ENCODE data around the gene NPC2.
A peak's percentile ranks its signal among the peaks of the same experiment; 100 is the strongest.

NPC2 gene

GRCh38 chr14:74462993-74463392, 30.1 kb downstream of the NPC2 start:
- Histone ChIP-seq H4K8ac (ENCODE audit: low read depth, low read length) (no peak overlapping the region), H3K4ac (ENCODE audit: low read depth, low read length) (no peak overlapping the region), H3K36me3 (ENCODE audit: control insufficient read depth, insufficient read depth, low read length) (no peaks in the 10 kb centered on the region), H3K79me2 (ENCODE audit: control insufficient read depth, insufficient read depth, low read length) (no peaks in the 10 kb centered on the region), H3K4me1 (ENCODE audit: control insufficient read depth, low read depth, low read length) (no peaks in the 10 kb centered on the region), H2BK15ac (replicated peaks; ENCODE audit: low read depth) (no peak overlapping the region), H3K79me1 (ENCODE audit: low read length) (no peaks in the 10 kb centered on the region), H2BK120ac (ENCODE audit: low read depth, low read length) (no peak overlapping the region), H3K4me2 (ENCODE audit: low read length) (no peak overlapping the region), H3K56ac (ENCODE audit: low read length) (no peak overlapping the region), H3K4me3 (ENCODE audit: low read length) (no peak overlapping the region), H3K9ac (ENCODE audit: low read length) (no peak overlapping the region), H2BK5ac (ENCODE audit: low read length) (no peak overlapping the region), H2AK5ac (ENCODE audit: low read length) (no peak overlapping the region), H3K27me3 (ENCODE audit: insufficient read depth, low read length, poor library complexity) (no peaks in the 10 kb centered on the region), H3K18ac (ENCODE audit: low read length) (no peak overlapping the region), H4K5ac (ENCODE audit: low read length) (no peak overlapping the region), H3K23ac (ENCODE audit: low read length) (no peak overlapping the region), H3K27ac (ENCODE audit: low read depth, low read length) (no peak overlapping the region)
- DNase-seq: no peak
- no CpG with 5 or more reads among the region's 3 CpGs for WGBS (ENCODE audit: extremely low coverage, insufficient coverage, low lambda C conversion rate)

DNA sequence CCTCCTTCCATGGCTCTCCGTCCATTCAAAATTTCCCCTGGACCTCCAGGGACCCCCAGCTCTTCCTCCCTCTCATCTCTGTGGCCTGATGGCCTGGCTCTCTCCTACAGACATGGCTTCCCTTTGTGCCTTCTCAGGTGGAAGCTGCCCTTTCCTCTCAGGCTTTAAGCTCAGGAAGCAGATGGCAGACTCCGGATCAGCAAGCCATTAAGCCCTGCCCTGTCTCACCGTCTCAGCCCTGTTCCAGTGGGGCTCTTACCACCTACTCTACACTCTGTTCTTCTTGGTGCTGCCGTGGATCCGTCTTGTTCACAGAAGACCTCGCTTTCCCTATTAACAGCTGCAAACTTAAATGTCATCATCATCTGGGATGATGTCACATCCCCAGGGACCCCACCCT, 33.1 kb downstream of the NPC2 start:
- no CpG with 5 or more reads among the region's 6 CpGs for WGBS (ENCODE audit: extremely low coverage, insufficient coverage, low lambda C conversion rate)
- H3K4me1 ChIP-seq (ENCODE audit: control insufficient read depth, low read depth, low read length): no peaks in the 10 kb centered on the region
- no peak for DNase-seq
- peak overlapping the region; percentile 69 for H2AK5ac ChIP-seq (ENCODE audit: low read length)
- no peak overlapping the region for H3K4me2 ChIP-seq (ENCODE audit: low read length)
- H3K36me3 ChIP-seq (ENCODE audit: control insufficient read depth, insufficient read depth, low read length): no peaks in the 10 kb centered on the region
- H3K27me3 ChIP-seq (ENCODE audit: insufficient read depth, low read length, poor library complexity): no peaks in the 10 kb centered on the region
- no peak overlapping the region for H3K23ac ChIP-seq (ENCODE audit: low read length)
- peak overlapping the region; percentile 0 for H3K56ac ChIP-seq (ENCODE audit: low read length)
- no peak overlapping the region for H2BK15ac ChIP-seq (replicated peaks; ENCODE audit: low read depth)
- H4K5ac ChIP-seq (ENCODE audit: low read length): no peak overlapping the region
- H3K79me2 ChIP-seq (ENCODE audit: control insufficient read depth, insufficient read depth, low read length): no peaks in the 10 kb centered on the region
- H2BK120ac ChIP-seq (ENCODE audit: low read depth, low read length): no peak overlapping the region
- no peak overlapping the region for H4K8ac ChIP-seq (ENCODE audit: low read depth, low read length)
- no peak overlapping the region for H2BK5ac ChIP-seq (ENCODE audit: low read length)
- H3K4me3 ChIP-seq (ENCODE audit: low read length): no peak overlapping the region
- H3K79me1 ChIP-seq (ENCODE audit: low read length): no peaks in the 10 kb centered on the region
- H3K4ac ChIP-seq (ENCODE audit: low read depth, low read length): no peak overlapping the region
- no peak overlapping the region for H3K9ac ChIP-seq (ENCODE audit: low read length)
- no peak overlapping the region for H3K18ac ChIP-seq (ENCODE audit: low read length)
- H3K27ac ChIP-seq (ENCODE audit: low read depth, low read length): no peak overlapping the region

- H3K4ac ChIP-seq (ENCODE audit: low read depth, low read length): no peak overlapping the region
- WGBS (ENCODE audit: extremely low coverage, insufficient coverage, low lambda C conversion rate): no CpG with 5 or more reads among the region's 10 CpGs
Observed at GRCh38 chr14:74459289-74459946, 33.7 kb downstream of the NPC2 start.

DNA sequence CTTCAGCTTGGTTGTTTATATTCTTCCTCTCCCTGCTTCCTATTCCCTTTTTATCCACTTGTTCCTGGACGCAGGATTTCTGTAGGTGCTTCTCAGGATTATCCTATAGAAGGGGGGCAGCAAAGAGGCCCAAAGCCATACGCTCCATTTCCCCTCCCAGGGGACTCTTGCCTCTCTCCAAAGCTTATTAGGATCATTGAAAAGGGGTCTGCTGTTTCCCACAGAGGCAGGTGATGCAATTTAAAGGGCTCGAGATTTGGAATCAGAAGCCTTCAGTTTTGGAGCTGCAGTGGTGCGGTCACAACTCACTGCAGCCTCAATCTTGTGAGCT, 35.6 kb downstream of the NPC2 start:
- Histone ChIP-seq H3K36me3 (ENCODE audit: control insufficient read depth, insufficient read depth, low read length) (no peaks in the 10 kb centered on the region), H3K79me2 (ENCODE audit: control insufficient read depth, insufficient read depth, low read length) (no peaks in the 10 kb centered on the region), H3K27ac (ENCODE audit: low read depth, low read length) (no peak overlapping the region), H2BK5ac (ENCODE audit: low read length) (no peak overlapping the region), H3K9ac (ENCODE audit: low read length) (no peak overlapping the region), H3K4ac (ENCODE audit: low read depth, low read length) (no peak overlapping the region), H2AK5ac (ENCODE audit: low read length) (no peak overlapping the region), H3K4me2 (ENCODE audit: low read length) (no peak overlapping the region), H3K56ac (ENCODE audit: low read length) (peak overlapping the region; percentile 9), H3K23ac (ENCODE audit: low read length) (no peak overlapping the region), H3K27me3 (ENCODE audit: insufficient read depth, low read length, poor library complexity) (no peaks in the 10 kb centered on the region), H2BK120ac (ENCODE audit: low read depth, low read length) (no peak overlapping the region), H4K8ac (ENCODE audit: low read depth, low read length) (no peak overlapping the region), H3K79me1 (ENCODE audit: low read length) (no peaks in the 10 kb centered on the region), H3K18ac (ENCODE audit: low read length) (no peak overlapping the region), H2BK15ac (replicated peaks; ENCODE audit: low read depth) (no peak overlapping the region), H3K4me3 (ENCODE audit: low read length) (no peak overlapping the region), H4K5ac (ENCODE audit: low read length) (no peak overlapping the region), H3K4me1 (ENCODE audit: control insufficient read depth, low read depth, low read length) (no peaks in the 10 kb centered on the region)
- no peak for DNase-seq
- WGBS (ENCODE audit: extremely low coverage, insufficient coverage, low lambda C conversion rate): no CpG with 5 or more reads among the region's 4 CpGs

More at GRCh38 chr14:74459289-74459946, 33.7 kb downstream of the NPC2 start:
- Histone ChIP-seq H4K5ac (ENCODE audit: low read length) (no peak overlapping the region), H3K4me3 (ENCODE audit: low read length) (no peak overlapping the region), H2BK120ac (ENCODE audit: low read depth, low read length) (no peak overlapping the region), H2BK5ac (ENCODE audit: low read length) (no peak overlapping the region), H3K23ac (ENCODE audit: low read length) (no peak overlapping the region), H3K27ac (ENCODE audit: low read depth, low read length) (no peak overlapping the region), H2AK5ac (ENCODE audit: low read length) (no peak overlapping the region), H3K27me3 (ENCODE audit: insufficient read depth, low read length, poor library complexity) (no peaks in the 10 kb centered on the region), H3K79me1 (ENCODE audit: low read length) (no peaks in the 10 kb centered on the region), H3K56ac (ENCODE audit: low read length) (peak overlapping the region; percentile 0), H2BK15ac (replicated peaks; ENCODE audit: low read depth) (no peak overlapping the region), H4K8ac (ENCODE audit: low read depth, low read length) (no peak overlapping the region), H3K9ac (ENCODE audit: low read length) (no peak overlapping the region), H3K4me1 (ENCODE audit: control insufficient read depth, low read depth, low read length) (no peaks in the 10 kb centered on the region), H3K36me3 (ENCODE audit: control insufficient read depth, insufficient read depth, low read length) (no peaks in the 10 kb centered on the region), H3K4me2 (ENCODE audit: low read length) (no peak overlapping the region), H3K18ac (ENCODE audit: low read length) (no peak overlapping the region), H3K79me2 (ENCODE audit: control insufficient read depth, insufficient read depth, low read length) (no peaks in the 10 kb centered on the region)
- peak; percentile 69 for DNase-seq

DNA sequence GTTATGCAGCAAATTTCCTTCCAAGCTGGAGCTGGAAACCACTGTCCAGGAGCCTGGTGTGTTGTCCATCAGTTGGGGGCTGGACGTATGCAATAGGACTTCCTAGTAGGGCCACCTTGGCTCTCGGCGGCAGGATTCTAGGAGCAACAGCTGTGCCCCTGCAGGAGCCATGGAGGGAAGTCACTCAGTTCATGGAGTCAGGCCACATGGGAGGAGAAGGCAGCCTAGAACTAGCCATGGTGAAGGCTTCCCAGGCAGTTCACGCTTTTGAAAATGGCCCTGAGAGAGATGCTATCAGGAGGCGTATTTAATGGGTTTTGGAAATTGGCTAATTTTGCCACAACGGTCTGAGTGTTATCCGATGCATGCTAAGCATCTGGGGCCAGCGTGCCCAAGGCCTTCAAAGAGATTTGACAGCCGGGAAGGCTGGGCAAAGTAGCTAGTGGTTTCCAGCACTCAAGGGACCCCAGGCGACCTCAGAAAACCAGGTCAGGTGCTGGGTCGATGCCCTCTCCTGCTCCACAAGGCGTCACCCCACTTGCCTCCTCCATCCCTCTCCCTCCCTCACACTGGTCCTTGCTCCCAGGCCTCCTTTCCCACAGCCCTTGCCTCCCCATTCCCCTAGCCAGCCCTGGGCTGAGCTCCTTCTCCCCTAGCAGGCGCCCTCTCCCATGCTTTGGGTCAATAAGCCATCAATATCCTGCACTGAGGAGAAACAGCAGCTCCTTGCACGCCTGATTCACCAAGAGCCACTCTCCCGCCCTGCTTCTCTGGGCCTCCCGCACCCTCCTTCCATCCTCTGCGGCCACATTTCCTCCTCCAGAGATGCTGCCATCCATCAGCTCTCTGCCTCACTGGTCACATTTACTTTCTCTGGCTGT, 36.2 kb downstream of the NPC2 start:
- peak overlapping the region; percentile 9 for H3K56ac ChIP-seq (ENCODE audit: low read length)
- H3K4me2 ChIP-seq (ENCODE audit: low read length): no peak overlapping the region
- no peak for DNase-seq
- H3K4me1 ChIP-seq (ENCODE audit: control insufficient read depth, low read depth, low read length): no peaks in the 10 kb centered on the region
- no peaks in the 10 kb centered on the region for H3K27me3 ChIP-seq (ENCODE audit: insufficient read depth, low read length, poor library complexity)
- no peak overlapping the region for H2BK5ac ChIP-seq (ENCODE audit: low read length)
- no peak overlapping the region for H3K4ac ChIP-seq (ENCODE audit: low read depth, low read length)
- H2BK15ac ChIP-seq (replicated peaks; ENCODE audit: low read depth): no peak overlapping the region
- WGBS (ENCODE audit: extremely low coverage, insufficient coverage, low lambda C conversion rate): no CpG with 5 or more reads among the region's 17 CpGs
- H3K23ac ChIP-seq (ENCODE audit: low read length): no peak overlapping the region
- no peak overlapping the region for H3K4me3 ChIP-seq (ENCODE audit: low read length)
- H3K18ac ChIP-seq (ENCODE audit: low read length): no peak overlapping the region
- no peak overlapping the region for H3K9ac ChIP-seq (ENCODE audit: low read length)
- H3K36me3 ChIP-seq (ENCODE audit: control insufficient read depth, insufficient read depth, low read length): no peaks in the 10 kb centered on the region
- H3K27ac ChIP-seq (ENCODE audit: low read depth, low read length): no peak overlapping the region
- no peaks in the 10 kb centered on the region for H3K79me1 ChIP-seq (ENCODE audit: low read length)
- no peak overlapping the region for H4K5ac ChIP-seq (ENCODE audit: low read length)
- H3K79me2 ChIP-seq (ENCODE audit: control insufficient read depth, insufficient read depth, low read length): no peaks in the 10 kb centered on the region
- peak overlapping the region; percentile 62 for H2AK5ac ChIP-seq (ENCODE audit: low read length)
- no peak overlapping the region for H2BK120ac ChIP-seq (ENCODE audit: low read depth, low read length)
- no peak overlapping the region for H4K8ac ChIP-seq (ENCODE audit: low read depth, low read length)
